ENCODE measurements around the gene ASTN2.
"Not testable (repeated sequence)": the region's sequence is repeated elsewhere in the genome, so short reads cannot be mapped to it uniquely, and the experiment has no call there.

ASTN2 gene

GRCh38 chr9:116905171-116905588 is 509.7 kb downstream of the ASTN2 start:
- H3K36me3 ChIP-seq (ENCODE audit: insufficient read depth, low read length) = no peaks in the 10 kb centered on the region
- H3K27me3 ChIP-seq (ENCODE audit: insufficient read depth, low read length) = no peaks in the 10 kb centered on the region
- no peaks in the 10 kb centered on the region for H3K4me1 ChIP-seq (ENCODE audit: insufficient read depth, low read length)
- H3K4me3 ChIP-seq (ENCODE audit: low read length) = no peak overlapping the region
- H2AFZ ChIP-seq (ENCODE audit: low read depth, low read length) = no peak overlapping the region
- no peaks in the 10 kb centered on the region for H3K9me3 ChIP-seq (ENCODE audit: low read length)

GRCh38 chr9:116904165-116904564 is 510.7 kb downstream of the ASTN2 start:
- Histone ChIP-seq H2AFZ (ENCODE audit: low read depth, low read length) (no peak overlapping the region), H3K9me3 (ENCODE audit: low read length) (no peaks in the 10 kb centered on the region), H3K4me3 (ENCODE audit: low read length) (no peak overlapping the region), H3K4me1 (ENCODE audit: insufficient read depth, low read length) (no peaks in the 10 kb centered on the region), H3K36me3 (ENCODE audit: insufficient read depth, low read length) (no peaks in the 10 kb centered on the region), H3K27me3 (ENCODE audit: insufficient read depth, low read length) (no peaks in the 10 kb centered on the region)

- H3K4me1 ChIP-seq (ENCODE audit: insufficient read depth, low read length) = no peaks in the 10 kb centered on the region
- H2AFZ ChIP-seq (ENCODE audit: low read depth, low read length) = no peak overlapping the region
- no peaks in the 10 kb centered on the region for H3K9me3 ChIP-seq (ENCODE audit: low read length)
- H3K4me3 ChIP-seq (ENCODE audit: low read length) = no peak overlapping the region
- H3K36me3 ChIP-seq (ENCODE audit: insufficient read depth, low read length) = no peaks in the 10 kb centered on the region
- no peaks in the 10 kb centered on the region for H3K27me3 ChIP-seq (ENCODE audit: insufficient read depth, low read length)
Measured at GRCh38 chr9:116901260-116901659, 513.6 kb downstream of the ASTN2 start.

- H3K36me3 ChIP-seq (ENCODE audit: insufficient read depth, low read length) = no peaks in the 10 kb centered on the region
- no peaks in the 10 kb centered on the region for H3K4me1 ChIP-seq (ENCODE audit: insufficient read depth, low read length)
- H3K9me3 ChIP-seq (ENCODE audit: low read length) = no peaks in the 10 kb centered on the region
- no peak overlapping the region for H2AFZ ChIP-seq (ENCODE audit: low read depth, low read length)
- H3K4me3 ChIP-seq (ENCODE audit: low read length) = no peak overlapping the region
- H3K27me3 ChIP-seq (ENCODE audit: insufficient read depth, low read length) = no peaks in the 10 kb centered on the region
Measured at GRCh38 chr9:116900543-116900942, 514.3 kb downstream of the ASTN2 start.

GRCh38 chr9:116900007-116900367 is 514.9 kb downstream of the ASTN2 start:
- H3K9me3 ChIP-seq (ENCODE audit: low read length) = no peaks in the 10 kb centered on the region
- no peaks in the 10 kb centered on the region for H3K36me3 ChIP-seq (ENCODE audit: insufficient read depth, low read length)
- no peaks in the 10 kb centered on the region for H3K27me3 ChIP-seq (ENCODE audit: insufficient read depth, low read length)
- no peak overlapping the region for H3K4me3 ChIP-seq (ENCODE audit: low read length)
- H2AFZ ChIP-seq (ENCODE audit: low read depth, low read length) = no peak overlapping the region
- no peaks in the 10 kb centered on the region for H3K4me1 ChIP-seq (ENCODE audit: insufficient read depth, low read length)

GRCh38 chr9:116899337-116900006 is 515.4 kb downstream of the ASTN2 start:
- Histone ChIP-seq H3K4me3 (ENCODE audit: low read length) (no peak overlapping the region), H3K36me3 (ENCODE audit: insufficient read depth, low read length) (no peaks in the 10 kb centered on the region), H2AFZ (ENCODE audit: low read depth, low read length) (no peak overlapping the region), H3K27me3 (ENCODE audit: insufficient read depth, low read length) (no peaks in the 10 kb centered on the region), H3K4me1 (ENCODE audit: insufficient read depth, low read length) (no peaks in the 10 kb centered on the region), H3K9me3 (ENCODE audit: low read length) (no peaks in the 10 kb centered on the region)

GRCh38 chr9:116898131-116898530 is 516.7 kb downstream of the ASTN2 start:
- not testable (repeated sequence) for H3K4me3 ChIP-seq (ENCODE audit: low read length); H3K9me3 ChIP-seq (ENCODE audit: low read length); H3K36me3 ChIP-seq (ENCODE audit: insufficient read depth, low read length); H3K27me3 ChIP-seq (ENCODE audit: insufficient read depth, low read length); H3K4me1 ChIP-seq (ENCODE audit: insufficient read depth, low read length); H2AFZ ChIP-seq (ENCODE audit: low read depth, low read length)

GRCh38 chr9:116897201-116897600 is 517.7 kb downstream of the ASTN2 start:
- no peaks in the 10 kb centered on the region for H3K27me3 ChIP-seq (ENCODE audit: insufficient read depth, low read length)
- no peak overlapping the region for H2AFZ ChIP-seq (ENCODE audit: low read depth, low read length)
- no peak overlapping the region for H3K4me3 ChIP-seq (ENCODE audit: low read length)
- H3K9me3 ChIP-seq (ENCODE audit: low read length) = no peaks in the 10 kb centered on the region
- no peaks in the 10 kb centered on the region for H3K4me1 ChIP-seq (ENCODE audit: insufficient read depth, low read length)
- H3K36me3 ChIP-seq (ENCODE audit: insufficient read depth, low read length) = no peaks in the 10 kb centered on the region

- H3K4me1 ChIP-seq (ENCODE audit: insufficient read depth, low read length) = no peaks in the 10 kb centered on the region
- H3K9me3 ChIP-seq (ENCODE audit: low read length) = no peaks in the 10 kb centered on the region
- no peaks in the 10 kb centered on the region for H3K36me3 ChIP-seq (ENCODE audit: insufficient read depth, low read length)
- H2AFZ ChIP-seq (ENCODE audit: low read depth, low read length) = no peak overlapping the region
- H3K27me3 ChIP-seq (ENCODE audit: insufficient read depth, low read length) = no peaks in the 10 kb centered on the region
- no peak overlapping the region for H3K4me3 ChIP-seq (ENCODE audit: low read length)
Measured at GRCh38 chr9:116895961-116896360, 518.9 kb downstream of the ASTN2 start.

GRCh38 chr9:116891424-116891823 is 523.4 kb downstream of the ASTN2 start:
- no peaks in the 10 kb centered on the region for H3K36me3 ChIP-seq (ENCODE audit: insufficient read depth, low read length)
- no peak overlapping the region for H2AFZ ChIP-seq (ENCODE audit: low read depth, low read length)
- no peak overlapping the region for H3K4me3 ChIP-seq (ENCODE audit: low read length)
- H3K9me3 ChIP-seq (ENCODE audit: low read length) = no peaks in the 10 kb centered on the region
- H3K27me3 ChIP-seq (ENCODE audit: insufficient read depth, low read length) = no peaks in the 10 kb centered on the region
- no peaks in the 10 kb centered on the region for H3K4me1 ChIP-seq (ENCODE audit: insufficient read depth, low read length)

GRCh38 chr9:116888476-116888875 is 526.4 kb downstream of the ASTN2 start:
- H3K9me3 ChIP-seq (ENCODE audit: low read length); H3K27me3 ChIP-seq (ENCODE audit: insufficient read depth, low read length); H3K36me3 ChIP-seq (ENCODE audit: insufficient read depth, low read length): not testable (repeated sequence)

GRCh38 chr9:116888066-116888465 is 526.8 kb downstream of the ASTN2 start:
- Histone ChIP-seq H3K4me3 (ENCODE audit: low read length) (no peak overlapping the region), H3K36me3 (ENCODE audit: insufficient read depth, low read length) (no peaks in the 10 kb centered on the region), H3K27me3 (ENCODE audit: insufficient read depth, low read length) (no peaks in the 10 kb centered on the region), H2AFZ (ENCODE audit: low read depth, low read length) (no peak overlapping the region), H3K9me3 (ENCODE audit: low read length) (no peaks in the 10 kb centered on the region), H3K4me1 (ENCODE audit: insufficient read depth, low read length) (no peaks in the 10 kb centered on the region)

More at GRCh38 chr9:116888476-116888875, 526.4 kb downstream of the ASTN2 start:
- H3K4me1 ChIP-seq (ENCODE audit: insufficient read depth, low read length); H2AFZ ChIP-seq (ENCODE audit: low read depth, low read length); H3K4me3 ChIP-seq (ENCODE audit: low read length): not testable (repeated sequence)

- no peaks in the 10 kb centered on the region for H3K9me3 ChIP-seq (ENCODE audit: low read length)
Measured at GRCh38 chr9:116883676-116884075, 531.2 kb downstream of the ASTN2 start.

GRCh38 chr9:116877072-116877471 is 537.8 kb downstream of the ASTN2 start:
- no peak overlapping the region for H2AFZ ChIP-seq (ENCODE audit: low read depth, low read length)
- no peak overlapping the region for H3K4me3 ChIP-seq (ENCODE audit: low read length)
- no peaks in the 10 kb centered on the region for H3K27me3 ChIP-seq (ENCODE audit: insufficient read depth, low read length)
- no peaks in the 10 kb centered on the region for H3K4me1 ChIP-seq (ENCODE audit: insufficient read depth, low read length)
- H3K9me3 ChIP-seq (ENCODE audit: low read length) = no peaks in the 10 kb centered on the region
- H3K36me3 ChIP-seq (ENCODE audit: insufficient read depth, low read length) = no peaks in the 10 kb centered on the region

More at GRCh38 chr9:116883676-116884075, 531.2 kb downstream of the ASTN2 start:
- Histone ChIP-seq H3K36me3 (ENCODE audit: insufficient read depth, low read length) (no peaks in the 10 kb centered on the region), H3K4me1 (ENCODE audit: insufficient read depth, low read length) (no peaks in the 10 kb centered on the region), H2AFZ (ENCODE audit: low read depth, low read length) (no peak overlapping the region), H3K27me3 (ENCODE audit: insufficient read depth, low read length) (no peaks in the 10 kb centered on the region), H3K4me3 (ENCODE audit: low read length) (no peak overlapping the region)
